Fibroblast of lung (primary cell): ENCODE data around the gene ANKS1B. TPM values are rescaled to one million over a fixed set of nuclear protein-coding genes. Genes with fewer than 3 reads are reported as not detected.

Experiments used
- DNase-seq, 2 donors: peaks; one replicate each; pipeline versions ENCODE4 v3.0.0 to v3.0.0-alpha.2; 2010; ENCODE audit warnings: low read depth in 2 of 2
- H2AFZ ChIP-seq: 2 replicates; pipeline ENCODE4 v1.5.1; 2012; ENCODE audit warnings: low read length, control low read depth, inconsistent platforms
- H3K27ac ChIP-seq: 2 replicates; pipeline ENCODE4 v1.5.1; 2011; ENCODE audit warnings: low read length, control low read depth; ENCODE audit not compliant: insufficient read depth
- H3K27me3 ChIP-seq: 2 replicates; pipeline ENCODE4 v1.5.1; 2011; ENCODE audit warnings: mild to moderate bottlenecking, low read length; ENCODE audit not compliant: control insufficient read depth, insufficient read depth
- H3K36me3 ChIP-seq: 2 replicates; pipeline ENCODE4 v1.5.1; 2011; ENCODE audit warnings: low read length; ENCODE audit not compliant: control insufficient read depth, insufficient read depth
- H3K4me1 ChIP-seq: 2 replicates; pipeline ENCODE4 v1.5.1; 2011; ENCODE audit warnings: low read length; ENCODE audit not compliant: control insufficient read depth, insufficient read depth; ENCODE audit errors: extremely low read depth
- H3K4me2 ChIP-seq: 2 replicates; pipeline ENCODE4 v1.5.1; 2011; ENCODE audit warnings: low read length, control low read depth; ENCODE audit not compliant: insufficient read depth; ENCODE audit errors: extremely low read depth
- H3K4me3 ChIP-seq, 4 experiments: fragments of 200-600 bp in 1 of 4; sonication (generic) in 1 of 4; replicated peaks in 1 of 4; 2 replicates each; pipeline ENCODE4 v1.5.1; 2011 to 2016; ENCODE audit warnings: low read length in 4 of 4, low read depth in 3 of 4, mild to moderate bottlenecking in 3 of 4, control low read depth in 2 of 4, inconsistent platforms in 1 of 4, mixed read lengths in 1 of 4; ENCODE audit not compliant: insufficient read depth in 1 of 4; ENCODE audit errors: control extremely low read depth in 1 of 4
- H3K79me2 ChIP-seq: 2 replicates; pipeline ENCODE4 v1.5.1; 2012; ENCODE audit warnings: mild to moderate bottlenecking, low read length, inconsistent platforms; ENCODE audit not compliant: control insufficient read depth, insufficient read depth
- H3K9ac ChIP-seq: 2 replicates; pipeline ENCODE4 v1.5.1; 2011; ENCODE audit warnings: mild to moderate bottlenecking, low read length, control low read depth; ENCODE audit not compliant: insufficient read depth
- H3K9me3 ChIP-seq: 2 replicates; pipeline ENCODE4 v1.5.1; 2012; ENCODE audit warnings: low read depth, low read length; ENCODE audit not compliant: control insufficient read depth, insufficient read depth
- H4K20me1 ChIP-seq: 2 replicates; pipeline ENCODE4 v1.5.1; 2011; ENCODE audit warnings: low read length; ENCODE audit not compliant: control insufficient read depth, insufficient read depth; ENCODE audit errors: extremely low read depth
- EZH2 ChIP-seq: IDR thresholded peaks from 2 replicates; pipeline ENCODE4 v1.5.1; 2012; ENCODE audit warnings: low read length, control low read depth, mild to moderate bottlenecking; ENCODE audit errors: missing control alignments
- polyA plus RNA-seq, 2 donors: library from polyadenylated mRNA; depleted of rRNA in 1 of 2; stranded (reverse) in 1 of 2; unstranded in 1 of 2; fragments of >200 nt; gene quantifications; 2 replicates each; pipeline ENCODE4 v1.2.1, GENCODE V29; 2011 to 2012; ENCODE audit warnings: missing spikeins in 1 of 2
- total RNA-seq: library from RNA; depleted of rRNA; stranded (reverse); fragments of >200 nt; gene quantifications from 2 replicates; pipeline ENCODE4 v1.2.1, GENCODE V29; 2014
- TF ChIP-seq, protein P1 (sequence below), 2 donors: IDR thresholded peaks in 1 of 2; conservative IDR thresholded peaks in 1 of 2; 1 replicate in 1 of 2; 2 replicates in 1 of 2; pipeline ENCODE4 v1.5.1; 2011 to 2012; ENCODE audit warnings: low read length in 2 of 2, control low read depth in 1 of 2, inconsistent platforms in 1 of 2, low read depth in 1 of 2, mild to moderate bottlenecking in 1 of 2

ANKS1B gene
- total and polyA plus RNA-seq, 2 donors (not counting 1 experiment from before 2014, with no cell fraction given) = 0.11 to 0.83 TPM

DNA sequence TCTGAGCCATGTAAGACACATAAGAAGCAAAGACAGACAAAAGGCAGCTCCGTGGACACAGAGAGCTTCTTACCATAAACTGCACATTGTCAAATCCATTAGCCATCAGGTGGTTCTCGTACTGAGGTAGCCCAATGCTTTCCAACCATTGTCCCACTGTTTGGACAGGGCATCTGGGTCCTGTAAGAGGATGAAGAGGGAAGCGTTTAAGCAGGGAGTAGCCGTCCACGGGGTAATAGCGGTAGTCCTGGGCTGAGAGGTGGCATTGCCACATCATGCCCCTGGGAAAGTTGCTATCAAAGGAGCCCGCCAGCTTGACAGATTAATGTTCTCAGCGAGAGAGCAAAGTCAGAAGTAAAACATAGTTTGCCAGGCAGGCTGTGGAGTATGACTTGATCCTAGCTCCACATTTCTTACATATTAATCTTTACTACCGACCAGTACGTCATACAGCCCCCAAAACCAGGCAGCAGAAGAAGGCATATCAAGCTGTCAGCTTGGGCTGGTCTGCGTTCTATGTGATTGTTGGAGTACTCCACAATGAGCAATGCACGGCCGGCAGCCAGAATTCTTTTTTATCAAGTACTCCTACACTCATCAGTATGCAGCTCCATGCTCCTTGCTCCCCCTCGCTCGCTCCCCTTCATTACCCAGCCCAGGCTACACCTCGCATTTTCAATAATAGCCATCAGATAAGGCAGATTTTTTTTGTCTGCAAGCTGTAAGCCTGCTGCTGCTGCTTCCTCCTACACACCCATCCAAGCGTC, 830.3 kb downstream of the ANKS1B start:
- Histone ChIP-seq H3K79me2 (no peaks in the 10 kb centered on the region), H2AFZ (no peak overlapping the region), H3K27ac (no peak overlapping the region), H3K4me1 (no peaks in the 10 kb centered on the region), H3K9ac (no peak overlapping the region), H3K9me3 (no peaks in the 10 kb centered on the region), H3K4me2 (no peak overlapping the region), H3K4me3 (no peak overlapping the region), H3K36me3 (no peaks in the 10 kb centered on the region), H4K20me1 (no peaks in the 10 kb centered on the region), H3K27me3 (no peaks in the 10 kb centered on the region)
- TF ChIP-seq, protein P1, sequence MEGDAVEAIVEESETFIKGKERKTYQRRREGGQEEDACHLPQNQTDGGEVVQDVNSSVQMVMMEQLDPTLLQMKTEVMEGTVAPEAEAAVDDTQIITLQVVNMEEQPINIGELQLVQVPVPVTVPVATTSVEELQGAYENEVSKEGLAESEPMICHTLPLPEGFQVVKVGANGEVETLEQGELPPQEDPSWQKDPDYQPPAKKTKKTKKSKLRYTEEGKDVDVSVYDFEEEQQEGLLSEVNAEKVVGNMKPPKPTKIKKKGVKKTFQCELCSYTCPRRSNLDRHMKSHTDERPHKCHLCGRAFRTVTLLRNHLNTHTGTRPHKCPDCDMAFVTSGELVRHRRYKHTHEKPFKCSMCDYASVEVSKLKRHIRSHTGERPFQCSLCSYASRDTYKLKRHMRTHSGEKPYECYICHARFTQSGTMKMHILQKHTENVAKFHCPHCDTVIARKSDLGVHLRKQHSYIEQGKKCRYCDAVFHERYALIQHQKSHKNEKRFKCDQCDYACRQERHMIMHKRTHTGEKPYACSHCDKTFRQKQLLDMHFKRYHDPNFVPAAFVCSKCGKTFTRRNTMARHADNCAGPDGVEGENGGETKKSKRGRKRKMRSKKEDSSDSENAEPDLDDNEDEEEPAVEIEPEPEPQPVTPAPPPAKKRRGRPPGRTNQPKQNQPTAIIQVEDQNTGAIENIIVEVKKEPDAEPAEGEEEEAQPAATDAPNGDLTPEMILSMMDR (conservative IDR thresholded peaks at IDR 0.05 in 1 of 2, IDR thresholded peaks at IDR 0.05 in 1 of 2; ENCODE audit: low read depth in 1 of 2, low read length in 2 of 2) = no peak
- no peak for TF ChIP-seq EZH2
- peak in 1 of 2 donors; percentile 88 for DNase-seq

DNA sequence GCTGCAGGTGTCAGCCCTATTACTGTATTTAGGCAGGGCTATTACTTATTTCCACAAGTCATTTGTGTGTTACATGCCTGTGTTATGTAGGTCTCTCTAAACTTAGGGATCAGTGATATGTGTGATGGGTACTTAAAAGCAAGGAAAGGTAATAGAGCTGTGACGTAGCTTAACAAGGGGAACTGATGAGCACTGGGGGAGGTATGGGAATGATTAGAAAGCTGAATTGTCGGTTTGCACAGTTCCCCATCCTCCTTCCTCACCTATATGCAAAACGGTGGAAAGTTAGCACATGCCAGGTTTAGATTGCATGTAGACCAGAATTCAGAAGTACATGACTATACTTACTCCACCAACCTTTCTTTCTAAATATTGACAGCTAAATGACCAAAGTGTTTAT, 831.4 kb downstream of the ANKS1B start:
- Histone ChIP-seq H3K27me3 (no peaks in the 10 kb centered on the region), H3K79me2 (no peaks in the 10 kb centered on the region), H3K27ac (no peak overlapping the region), H3K9me3 (no peaks in the 10 kb centered on the region), H3K36me3 (no peaks in the 10 kb centered on the region), H3K4me1 (no peaks in the 10 kb centered on the region), H3K9ac (no peak overlapping the region), H2AFZ (no peak overlapping the region), H4K20me1 (no peaks in the 10 kb centered on the region), H3K4me2 (no peak overlapping the region), H3K4me3 (no peak overlapping the region)
- no peak for DNase-seq
- TF ChIP-seq EZH2 = no peak
- TF ChIP-seq, protein P1 (conservative IDR thresholded peaks at IDR 0.05 in 1 of 2, IDR thresholded peaks at IDR 0.05 in 1 of 2; ENCODE audit: low read depth in 1 of 2, low read length in 2 of 2) = no peak

DNA sequence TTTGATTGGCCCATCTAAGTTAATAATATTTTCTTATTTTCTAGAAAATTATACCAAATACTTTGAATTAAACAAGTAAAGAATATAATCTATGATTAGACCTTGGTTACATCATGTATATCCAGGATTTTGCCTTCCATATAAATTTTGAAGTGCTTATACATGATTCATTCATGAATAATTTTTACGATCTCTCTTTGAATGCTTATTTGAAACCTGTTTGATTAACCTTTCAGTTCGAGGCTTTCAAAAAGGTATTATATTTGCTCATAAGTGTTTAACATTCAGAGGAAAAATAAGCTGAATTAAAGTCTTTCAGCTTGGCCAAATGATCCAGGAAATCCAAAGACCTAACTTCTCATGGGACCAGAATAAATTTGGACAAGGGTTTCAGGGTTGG, 832.4 kb downstream of the ANKS1B start:
- no peak for TF ChIP-seq EZH2
- TF ChIP-seq, protein P1 (conservative IDR thresholded peaks at IDR 0.05 in 1 of 2, IDR thresholded peaks at IDR 0.05 in 1 of 2; ENCODE audit: low read depth in 1 of 2, low read length in 2 of 2) = no peak
- Histone ChIP-seq H3K4me3 (no peak overlapping the region), H3K36me3 (no peaks in the 10 kb centered on the region), H3K27me3 (no peaks in the 10 kb centered on the region), H3K9ac (no peak overlapping the region), H3K4me2 (no peak overlapping the region), H3K4me1 (no peaks in the 10 kb centered on the region), H3K79me2 (no peaks in the 10 kb centered on the region), H3K9me3 (no peaks in the 10 kb centered on the region), H2AFZ (no peak overlapping the region), H3K27ac (no peak overlapping the region), H4K20me1 (no peaks in the 10 kb centered on the region)
- DNase-seq = no peak
